Dendritic cell treated with granulocyte-macrophage colony-stimulating factor and Interleukin-4, amounts not matched to agents 40 ng/mL and 50 ng/mL, for 4 days (primary cell): ENCODE results near the gene DPY19L3.
"Not testable (repeated sequence)": the region's sequence is repeated elsewhere in the genome, so short reads cannot be mapped to it uniquely, and the experiment has no call there.

Source experiments
- H3K27ac Mint-ChIP-seq: one replicate; pipeline ENCODE4 v1.8.0; 2022; ENCODE audit warnings: mild to moderate bottlenecking, mixed read lengths
- H3K27me3 Mint-ChIP-seq: one replicate; pipeline ENCODE4 v1.8.0; 2022; ENCODE audit warnings: mild to moderate bottlenecking, mixed read lengths
- H3K36me3 Mint-ChIP-seq: one replicate; pipeline ENCODE4 v1.8.0; 2022; ENCODE audit warnings: low read depth, mixed read lengths
- H3K4me1 Mint-ChIP-seq: one replicate; pipeline ENCODE4 v1.8.0; 2022; ENCODE audit warnings: low read depth, mixed read lengths
- H3K4me3 Mint-ChIP-seq: one replicate; pipeline ENCODE4 v1.8.0; 2022; ENCODE audit warnings: mild to moderate bottlenecking, moderate library complexity, mixed read lengths
- H3K9me3 Mint-ChIP-seq: one replicate; pipeline ENCODE4 v1.8.0; 2022; ENCODE audit warnings: mixed read lengths
- intact Hi-C: fragments of 100-400 bp; cut with micrococcal nuclease; formaldehyde crosslinking; loops from one replicate; pipeline ENCODE4 v1.15.0; 2022

Gene DPY19L3

GRCh38 chr19:32471811-32472210 lies 66.2 kb downstream of the DPY19L3 start:
- Mint-ChIP-seq H3K4me3 (no peak overlapping the region), H3K27ac (no peak overlapping the region)
- intact Hi-C loops: no loop called here

GRCh38 chr19:32475141-32476031 lies 69.8 kb downstream of the DPY19L3 start:
- intact Hi-C loops: no loop called here
- Mint-ChIP-seq H3K36me3 (peaks cover 15% of the 10 kb centered on the region), H3K4me1 (no peaks in the 10 kb centered on the region), H3K27ac (no peak overlapping the region), H3K9me3 (no peaks in the 10 kb centered on the region), H3K27me3 (no peaks in the 10 kb centered on the region), H3K4me3 (no peak overlapping the region)

More at GRCh38 chr19:32471811-32472210, 66.2 kb downstream of the DPY19L3 start:
- Mint-ChIP-seq H3K4me1 (no peaks in the 10 kb centered on the region), H3K36me3 (no peaks in the 10 kb centered on the region), H3K27me3 (no peaks in the 10 kb centered on the region), H3K9me3 (no peaks in the 10 kb centered on the region)

- intact Hi-C loops: no loop called here
- peaks cover 21% of the 10 kb centered on the region for H3K36me3 Mint-ChIP-seq
- no peaks in the 10 kb centered on the region for H3K4me1 Mint-ChIP-seq
- no peak overlapping the region for H3K4me3 Mint-ChIP-seq
- H3K9me3 Mint-ChIP-seq: no peaks in the 10 kb centered on the region
- no peak overlapping the region for H3K27ac Mint-ChIP-seq
- H3K27me3 Mint-ChIP-seq: no peaks in the 10 kb centered on the region
Measured at GRCh38 chr19:32476032-32476350, 70.4 kb downstream of the DPY19L3 start.

DNA sequence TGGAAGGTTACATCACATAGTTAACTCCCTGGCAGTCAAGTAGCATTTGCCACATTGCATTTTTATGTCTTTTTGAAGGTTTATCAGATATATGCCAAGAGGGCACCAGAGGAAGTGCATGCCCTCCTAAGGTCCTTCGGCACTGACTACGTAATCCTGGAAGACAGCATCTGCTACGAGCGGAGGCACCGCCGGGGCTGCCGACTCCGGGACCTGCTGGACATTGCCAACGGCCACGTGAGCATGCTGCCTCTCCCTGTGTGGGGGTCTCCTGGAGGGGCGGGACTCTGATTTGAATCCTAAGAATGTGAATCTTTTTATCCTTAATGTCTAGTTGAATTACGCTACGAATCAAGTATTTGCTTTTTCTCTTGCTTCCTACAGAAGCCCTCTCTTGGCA lies 74.8 kb downstream of the DPY19L3 start:
- no peaks in the 10 kb centered on the region for H3K4me1 Mint-ChIP-seq
- no peaks in the 10 kb centered on the region for H3K9me3 Mint-ChIP-seq
- H3K4me3 Mint-ChIP-seq: no peak overlapping the region
- H3K36me3 Mint-ChIP-seq: peaks cover 44% of the 10 kb centered on the region
- intact Hi-C loops: no loop called here
- H3K27ac Mint-ChIP-seq: no peak overlapping the region
- no peaks in the 10 kb centered on the region for H3K27me3 Mint-ChIP-seq

- Mint-ChIP-seq H3K4me3 (no peak overlapping the region), H3K9me3 (peaks cover 13% of the 10 kb centered on the region), H3K27ac (no peak overlapping the region), H3K36me3 (peaks cover 58% of the 10 kb centered on the region), H3K4me1 (no peaks in the 10 kb centered on the region), H3K27me3 (no peaks in the 10 kb centered on the region)
- intact Hi-C loops: no loop called here
Measured at GRCh38 chr19:32483574-32483973, 78.0 kb downstream of the DPY19L3 start.

DNA sequence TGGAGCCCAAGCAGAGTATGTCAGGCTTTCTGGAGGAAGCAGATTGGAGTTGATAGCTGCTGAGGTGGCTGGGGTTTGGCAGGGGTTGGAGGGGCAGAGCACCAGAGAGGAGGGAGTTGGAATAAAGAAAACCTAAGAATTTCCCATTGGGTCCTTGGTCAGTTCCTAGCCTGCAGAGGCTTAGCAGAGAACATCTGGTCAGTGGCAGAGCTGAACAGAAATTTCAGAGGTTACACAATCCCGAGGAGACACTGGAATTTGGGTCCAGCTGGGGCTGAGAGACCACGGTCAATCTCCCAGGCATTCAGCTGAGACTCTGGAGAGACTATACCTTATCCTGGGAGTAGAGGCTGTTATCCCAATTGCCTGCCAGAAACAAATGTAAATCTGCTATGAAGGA lies 84.4 kb downstream of the DPY19L3 start:
- peaks cover 13% of the 10 kb centered on the region for H3K9me3 Mint-ChIP-seq
- H3K27me3 Mint-ChIP-seq: peaks cover 1% of the 10 kb centered on the region
- H3K27ac Mint-ChIP-seq: no peak overlapping the region
- peaks cover 24% of the 10 kb centered on the region for H3K36me3 Mint-ChIP-seq
- intact Hi-C loops: no loop called here
- H3K4me3 Mint-ChIP-seq: no peak overlapping the region
- peaks cover 3% of the 10 kb centered on the region for H3K4me1 Mint-ChIP-seq

DNA sequence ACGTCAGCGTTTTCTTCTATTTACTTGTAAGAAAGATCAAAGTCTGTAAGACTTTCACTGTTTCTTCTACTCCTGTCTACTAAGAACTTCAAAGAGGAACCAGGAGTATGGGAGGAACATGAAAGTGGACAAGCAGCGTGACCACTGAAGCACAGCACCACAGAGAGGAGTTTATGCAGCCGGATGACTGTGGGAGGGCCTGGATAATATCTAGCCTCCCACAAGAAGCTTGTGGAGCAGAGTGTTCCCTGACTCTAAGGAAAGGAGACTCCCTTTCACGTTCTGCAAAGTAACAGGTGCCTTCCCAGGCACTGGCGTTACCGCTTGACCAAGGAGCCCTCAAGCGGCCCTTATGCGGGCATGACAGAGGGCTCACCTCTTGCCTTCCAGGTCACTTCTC lies 91.8 kb downstream of the DPY19L3 start:
- intact Hi-C loops: no loop called here
- Mint-ChIP-seq H3K27ac (no peak overlapping the region), H3K27me3 (peaks cover 9% of the 10 kb centered on the region), H3K36me3 (no peaks in the 10 kb centered on the region), H3K4me1 (peaks cover 5% of the 10 kb centered on the region), H3K4me3 (no peak overlapping the region), H3K9me3 (no peaks in the 10 kb centered on the region)

DNA sequence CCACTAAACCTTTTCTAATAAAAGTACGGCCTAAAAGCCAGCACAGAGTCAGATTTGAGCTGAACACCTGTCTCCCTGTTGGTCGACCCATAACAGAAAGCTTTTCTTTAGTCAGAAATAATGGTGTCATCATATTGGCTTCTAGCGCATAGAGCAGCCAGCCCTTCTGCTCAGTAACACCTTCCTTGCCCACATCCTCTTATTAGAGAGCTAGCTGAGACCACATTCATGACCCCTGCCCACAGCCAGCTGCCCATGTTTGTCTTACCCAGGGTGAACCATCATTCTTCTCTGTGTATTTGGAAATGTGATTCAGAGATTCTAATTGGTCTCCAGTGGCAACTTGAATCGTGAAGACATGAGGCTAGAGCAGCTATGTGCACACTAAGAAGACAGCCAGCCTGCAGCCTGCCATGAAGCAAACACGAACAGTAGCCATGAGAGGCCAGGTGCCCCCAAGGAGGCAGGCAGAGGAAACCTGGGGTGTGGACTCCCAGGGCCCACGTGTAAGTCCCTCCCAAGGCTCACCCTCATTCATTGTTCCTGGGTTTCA lies 93.2 kb downstream of the DPY19L3 start:
- Mint-ChIP-seq H3K4me1 (peaks cover 5% of the 10 kb centered on the region), H3K4me3 (no peak overlapping the region), H3K36me3 (no peaks in the 10 kb centered on the region), H3K9me3 (no peaks in the 10 kb centered on the region), H3K27me3 (peaks cover 11% of the 10 kb centered on the region), H3K27ac (no peak overlapping the region)
- intact Hi-C loops: no loop called here

- H3K36me3 Mint-ChIP-seq, H3K4me3 Mint-ChIP-seq, H3K27me3 Mint-ChIP-seq, H3K4me1 Mint-ChIP-seq, H3K27ac Mint-ChIP-seq, intact Hi-C loops: not testable (repeated sequence)
- peaks cover 17% of the 10 kb centered on the region for H3K9me3 Mint-ChIP-seq
Measured at GRCh38 chr19:32512498-32512897, 106.9 kb downstream of the DPY19L3 start.

GRCh38 chr19:32519023-32519422 lies 113.5 kb downstream of the DPY19L3 start:
- no peak overlapping the region for H3K27ac Mint-ChIP-seq

GRCh38 chr19:32522967-32523366 lies 117.4 kb downstream of the DPY19L3 start:
- Mint-ChIP-seq H3K9me3 (peaks cover under 1% of the 10 kb centered on the region), H3K4me1 (peaks cover 15% of the 10 kb centered on the region), H3K27me3 (peaks cover 9% of the 10 kb centered on the region), H3K36me3 (no peaks in the 10 kb centered on the region), H3K4me3 (no peak overlapping the region), H3K27ac (no peak overlapping the region)
- intact Hi-C loops: no loop called here

More at GRCh38 chr19:32519023-32519422, 113.5 kb downstream of the DPY19L3 start:
- Mint-ChIP-seq H3K4me1 (peaks cover 15% of the 10 kb centered on the region), H3K4me3 (no peak overlapping the region), H3K27me3 (peaks cover 3% of the 10 kb centered on the region), H3K9me3 (no peaks in the 10 kb centered on the region), H3K36me3 (no peaks in the 10 kb centered on the region)
- intact Hi-C loops: no loop called here

DNA sequence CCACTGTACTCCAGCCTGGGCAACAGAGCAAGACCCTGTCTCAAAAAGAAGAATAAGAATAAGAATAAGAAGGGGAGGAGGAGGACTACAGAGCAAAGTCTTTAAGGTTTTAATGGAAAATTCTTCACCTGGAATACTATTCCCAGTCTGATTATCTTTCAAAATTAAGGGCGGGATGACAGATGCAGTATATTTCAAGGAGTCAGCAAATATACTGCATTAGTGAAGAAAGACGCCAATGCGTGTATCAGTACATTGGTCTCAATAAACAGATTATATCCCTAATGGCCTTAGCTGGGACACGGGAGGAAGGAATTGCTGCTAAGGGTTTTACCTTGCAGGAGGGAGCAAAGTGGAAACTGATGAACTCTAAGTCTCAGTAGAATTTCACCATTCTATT lies 121.3 kb downstream of the DPY19L3 start:
- Mint-ChIP-seq H3K27me3 (peaks cover 7% of the 10 kb centered on the region), H3K9me3 (peaks cover 15% of the 10 kb centered on the region), H3K4me3 (no peak overlapping the region), H3K27ac (no peak overlapping the region), H3K4me1 (no peaks in the 10 kb centered on the region), H3K36me3 (no peaks in the 10 kb centered on the region)
- intact Hi-C loops: no loop called here

DNA sequence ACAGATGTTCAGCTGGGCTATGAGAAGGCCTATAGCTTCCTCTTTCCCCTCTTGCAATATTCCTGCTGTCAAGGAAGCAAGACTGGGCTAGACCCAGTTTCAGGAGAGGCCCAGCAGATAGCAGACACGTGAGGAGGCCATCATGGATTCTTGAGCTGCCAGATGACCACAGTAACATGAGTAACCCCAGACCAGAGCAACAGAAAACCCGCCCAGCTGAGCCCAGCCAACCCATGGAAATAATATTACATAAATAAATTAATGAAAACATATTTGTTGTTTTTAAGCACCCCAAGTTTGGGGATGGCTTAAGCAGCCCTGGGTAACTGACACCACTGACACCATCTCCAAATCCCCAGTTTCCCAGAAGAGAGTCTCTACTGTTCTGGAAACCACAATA lies 125.2 kb downstream of the DPY19L3 start:
- Mint-ChIP-seq H3K27ac (no peak overlapping the region), H3K27me3 (peaks cover 3% of the 10 kb centered on the region)
- intact Hi-C loops: no loop called here

DNA sequence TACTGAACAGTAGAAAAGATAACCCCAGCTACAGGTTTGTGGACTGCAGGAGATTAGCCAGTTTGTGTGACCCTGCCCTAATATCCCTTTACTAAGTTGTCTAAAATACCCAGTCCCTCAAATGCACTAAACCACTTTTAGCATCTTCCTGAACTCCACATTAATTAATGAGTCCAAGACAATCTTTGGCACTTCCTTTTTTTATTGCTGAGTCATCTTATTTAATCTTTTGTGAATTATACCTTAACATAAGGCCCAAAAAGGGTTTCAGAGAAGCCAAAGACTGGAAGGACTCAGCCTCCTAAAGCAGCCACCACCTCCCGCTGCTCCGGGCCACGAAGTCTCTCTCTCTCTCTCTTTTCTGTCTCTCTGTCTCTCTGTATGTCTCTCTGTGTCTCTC lies 126.7 kb downstream of the DPY19L3 start:
- Mint-ChIP-seq H3K27ac (no peak overlapping the region), H3K36me3 (no peaks in the 10 kb centered on the region), H3K9me3 (peaks cover 20% of the 10 kb centered on the region), H3K4me3 (no peak overlapping the region), H3K27me3 (no peaks in the 10 kb centered on the region), H3K4me1 (no peaks in the 10 kb centered on the region)
- intact Hi-C loops: no loop called here

More for the DNA sequence above, 125.2 kb downstream of the DPY19L3 start:
- Mint-ChIP-seq H3K4me3 (no peak overlapping the region), H3K9me3 (peaks cover 20% of the 10 kb centered on the region), H3K36me3 (no peaks in the 10 kb centered on the region), H3K4me1 (no peaks in the 10 kb centered on the region)
